H9 (cell line): ENCODE results near the gene MACROD1. TPM values are rescaled to one million over a fixed set of nuclear protein-coding genes. Genes with fewer than 3 reads are reported as not detected.

ENCODE experiments used
- DNase-seq: peaks from one replicate; pipeline ENCODE4 v3.0.0-alpha.2; 2017
- H2AFZ ChIP-seq: one replicate; pipeline ENCODE4 v1.6.1; 2013; ENCODE audit warnings: mild to moderate bottlenecking, low read length, control low read depth, moderate library complexity
- H2AK5ac ChIP-seq: 2 replicates; pipeline ENCODE4 v1.6.1; 2013; ENCODE audit warnings: low read length, control low read depth, mixed read lengths; ENCODE audit not compliant: insufficient read length
- H2BK120ac ChIP-seq: one replicate; pipeline ENCODE4 v1.6.1; 2013; ENCODE audit warnings: low read depth, mild to moderate bottlenecking, low read length, control low read depth, inconsistent platforms; ENCODE audit not compliant: poor library complexity, severe bottlenecking
- H2BK12ac ChIP-seq: 2 replicates; pipeline ENCODE4 v1.6.1; 2013; ENCODE audit warnings: low read length, control low read depth, mixed read lengths, low read depth; ENCODE audit not compliant: insufficient read length
- H2BK15ac ChIP-seq: 2 replicates; pipeline ENCODE4 v1.6.1; 2013; ENCODE audit warnings: low read depth, low read length, control low read depth
- H2BK20ac ChIP-seq: one replicate; pipeline ENCODE4 v1.6.1; 2013; ENCODE audit warnings: low read depth, mild to moderate bottlenecking, low read length, control low read depth, inconsistent platforms; ENCODE audit not compliant: poor library complexity, severe bottlenecking
- H2BK5ac ChIP-seq: 2 replicates; pipeline ENCODE4 v1.6.1; 2013; ENCODE audit warnings: low read length, control low read depth, mixed read lengths; ENCODE audit not compliant: insufficient read length
- H3K14ac ChIP-seq: 2 replicates; pipeline ENCODE4 v1.6.1; 2013; ENCODE audit warnings: low read length, control low read depth; ENCODE audit not compliant: insufficient read depth
- H3K18ac ChIP-seq: 2 replicates; pipeline ENCODE4 v1.6.1; 2013; ENCODE audit warnings: low read depth, mild to moderate bottlenecking, mixed read lengths, low read length, control low read depth; ENCODE audit not compliant: insufficient read length
- H3K23ac ChIP-seq: 2 replicates; pipeline ENCODE4 v1.6.1; 2013; ENCODE audit warnings: low read length, control low read depth, mixed read lengths, low read depth; ENCODE audit not compliant: insufficient read length
- H3K23me2 ChIP-seq: 2 replicates; pipeline ENCODE4 v1.6.1; 2013; ENCODE audit warnings: low read depth, mild to moderate bottlenecking, mixed read lengths, low read length, control low read depth; ENCODE audit not compliant: insufficient read length, poor library complexity, severe bottlenecking
- H3K27ac ChIP-seq: 2 replicates; pipeline ENCODE4 v1.5.1; 2013; ENCODE audit warnings: low read length, control low read depth, mixed read lengths, low read depth; ENCODE audit not compliant: insufficient read length
- H3K27me3 ChIP-seq: 2 replicates; pipeline ENCODE4 v1.6.1; 2013; ENCODE audit warnings: low read length, control low read depth, inconsistent platforms; ENCODE audit not compliant: insufficient read depth
- H3K4ac ChIP-seq: 2 replicates; pipeline ENCODE4 v1.6.1; 2013; ENCODE audit warnings: low read depth, mild to moderate bottlenecking, control low read depth, inconsistent platforms, low read length, moderate library complexity
- H3K4me1 ChIP-seq: 2 replicates; pipeline ENCODE4 v1.6.1; 2013; ENCODE audit warnings: low read length, control low read depth, inconsistent platforms; ENCODE audit not compliant: insufficient read depth
- H3K4me2 ChIP-seq: 2 replicates; pipeline ENCODE4 v1.6.1; 2013; ENCODE audit warnings: low read length, control low read depth, mixed read lengths; ENCODE audit not compliant: insufficient read length, insufficient read depth
- H3K56ac ChIP-seq: 2 replicates; pipeline ENCODE4 v1.6.1; 2013; ENCODE audit warnings: low read depth, mild to moderate bottlenecking, mixed read lengths, low read length, control low read depth; ENCODE audit not compliant: insufficient read length
- H3K79me1 ChIP-seq: 2 replicates; pipeline ENCODE4 v1.6.1; 2013; ENCODE audit warnings: low read depth, mild to moderate bottlenecking, moderate library complexity, low read length, control low read depth, inconsistent platforms; ENCODE audit not compliant: insufficient read depth, poor library complexity, severe bottlenecking
- H3K79me2 ChIP-seq: 2 replicates; pipeline ENCODE4 v1.6.1; 2013; ENCODE audit warnings: low read length, control low read depth, inconsistent platforms; ENCODE audit not compliant: insufficient read depth
- H3K9ac ChIP-seq: 2 replicates; pipeline ENCODE4 v1.6.1; 2013; ENCODE audit warnings: low read length, control low read depth, mixed read lengths; ENCODE audit not compliant: insufficient read length; ENCODE audit errors: extremely low read depth
- H3K9me3 ChIP-seq: one replicate; pipeline ENCODE4 v1.6.1; 2013; ENCODE audit warnings: low read depth, low read length, inconsistent platforms; ENCODE audit not compliant: control insufficient read depth
- H3T11ph ChIP-seq: one replicate; pipeline ENCODE4 v1.6.1; 2013; ENCODE audit warnings: mild to moderate bottlenecking, low read length, control low read depth, inconsistent platforms
- H4K20me1 ChIP-seq: one replicate; pipeline ENCODE4 v1.6.1; 2013; ENCODE audit not compliant: control insufficient read depth, insufficient read length, insufficient read depth
- H4K5ac ChIP-seq: 2 replicates; pipeline ENCODE4 v1.6.1; 2013; ENCODE audit warnings: low read depth, mild to moderate bottlenecking, mixed read lengths, low read length, control low read depth; ENCODE audit not compliant: insufficient read length
- H4K8ac ChIP-seq: replicated peaks from 2 replicates; pipeline ENCODE4 v1.6.1; 2013; ENCODE audit warnings: low read length, control low read depth, mixed read lengths, low read depth; ENCODE audit not compliant: insufficient read length
- H4K91ac ChIP-seq: 2 replicates; pipeline ENCODE4 v1.6.1; 2013; ENCODE audit warnings: low read depth, mild to moderate bottlenecking, moderate library complexity, mixed read lengths, low read length, control low read depth; ENCODE audit not compliant: insufficient read length
- H3K27ac Mint-ChIP-seq, 3 experiments: 2 replicates in 2 of 3; 3 replicates in 1 of 3; pipeline ENCODE4 v1.8.0; 2020 to 2021; ENCODE audit warnings: mixed read lengths in 3 of 3, mild to moderate bottlenecking in 1 of 3, moderate library complexity in 1 of 3
- H3K27me3 Mint-ChIP-seq: 2 replicates; pipeline ENCODE4 v1.8.0; 2021; ENCODE audit warnings: low read depth, mild to moderate bottlenecking, moderate library complexity, mixed read lengths
- H3K36me3 Mint-ChIP-seq, 3 experiments: 2 replicates in 2 of 3; 3 replicates in 1 of 3; pipeline ENCODE4 v1.8.0; 2020 to 2021; ENCODE audit warnings: low read depth in 3 of 3, mixed read lengths in 3 of 3; ENCODE audit not compliant: insufficient read depth in 1 of 3
- H3K4me1 Mint-ChIP-seq, 2 experiments: 2 replicates each; pipeline ENCODE4 v1.8.0; 2020; ENCODE audit warnings: mixed read lengths in 2 of 2
- H3K4me3 Mint-ChIP-seq, 2 experiments: 2 replicates in 1 of 2; 3 replicates in 1 of 2; pipeline ENCODE4 v1.8.0; 2020 to 2021; ENCODE audit warnings: mild to moderate bottlenecking in 2 of 2, mixed read lengths in 2 of 2, moderate library complexity in 1 of 2
- H3K9me3 Mint-ChIP-seq, 2 experiments: 2 replicates in 1 of 2; 3 replicates in 1 of 2; pipeline ENCODE4 v1.8.0; 2020; ENCODE audit warnings: mild to moderate bottlenecking in 2 of 2, mixed read lengths in 2 of 2, moderate library complexity in 1 of 2
- CTCF ChIP-seq: fragments of 200-600 bp; sonication (generic); conservative IDR thresholded peaks from 3 replicates; pipeline ENCODE4 v1.8.0; 2021; ENCODE audit warnings: antibody characterized with exemption, mild to moderate bottlenecking
- WGBS: extraction: QIAGEN DNeasy Blood & Tissue Kit; methylation state at CpG from one replicate; pipeline ENCODE4 v1.1.7; 2013; ENCODE audit warnings: missing lambda C conversion rate, low lambda C conversion rate, mixed read lengths; ENCODE audit not compliant: insufficient read length; ENCODE audit errors: extremely low coverage; 5-methylcytosine and 5-hydroxymethylcytosine counted together
- total RNA-seq: library from RNA; stranded (reverse); gene quantifications from 2 replicates; pipeline ENCODE4 v1.2.1, GENCODE V29; 2021

Gene MACROD1
- total RNA-seq, 1 experiment from 2014 or later: 21.2 TPM

DNA sequence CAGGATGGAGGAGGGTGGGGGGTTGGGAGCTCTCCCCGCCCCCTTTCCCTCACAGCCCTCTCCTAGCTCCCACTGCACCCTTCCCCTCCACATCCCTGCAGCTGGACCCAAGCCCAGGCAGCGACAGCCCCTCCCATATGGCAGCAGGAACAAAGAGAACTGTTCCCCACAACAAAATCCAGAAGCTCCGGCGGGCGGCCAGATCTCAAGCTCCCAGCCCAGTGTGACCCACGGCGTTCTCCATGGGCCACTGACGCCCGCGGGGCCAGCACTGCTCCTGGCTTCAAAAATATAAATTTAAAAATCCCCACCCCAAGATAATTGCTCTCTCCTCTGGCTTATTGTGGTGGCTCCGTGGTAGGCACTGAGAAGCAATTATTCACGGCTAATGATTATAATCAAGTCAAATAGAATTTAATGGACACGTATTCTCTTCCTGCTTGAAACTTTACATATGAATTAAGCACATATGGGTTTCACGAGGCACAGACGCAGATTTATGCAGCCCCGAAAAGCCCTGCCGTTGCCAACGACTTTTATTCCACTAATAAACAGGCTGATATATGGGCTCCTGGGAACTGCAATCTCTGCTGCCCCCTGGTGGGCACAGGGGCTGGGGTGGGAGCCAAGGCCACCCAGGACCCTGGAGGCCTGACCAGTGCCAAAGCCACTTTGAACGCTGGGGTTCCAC lies 17.5 kb downstream of the MACROD1 start:
- H2AFZ ChIP-seq: no peak overlapping the region
- no peak overlapping the region for H3K4ac ChIP-seq
- no peak overlapping the region for H4K5ac ChIP-seq
- Mint-ChIP-seq H3K27me3 (peaks cover 5% of the 10 kb centered on the region), H3K27ac (peak overlapping the region in 2 of 3 experiments; percentile 48 to 52; a peak in 2 of 7 replicates), H3K9me3 (no peaks in the 10 kb centered on the region; a peak in 1 of 5 replicates), H3K4me1 (peaks cover 7 to 18% of the 10 kb centered on the region in 2 experiments), H3K4me3 (peak overlapping the region in 1 of 2 experiments; percentile 59; a peak in 3 of 5 replicates), H3K36me3 (no peaks in the 10 kb centered on the region; a peak in 1 of 7 replicates)
- H2AK5ac ChIP-seq: no peak overlapping the region
- H4K91ac ChIP-seq: no peak overlapping the region
- no peak overlapping the region for H3K4me2 ChIP-seq
- no peak overlapping the region for H3K14ac ChIP-seq
- no peaks in the 10 kb centered on the region for H3K79me1 ChIP-seq
- H3K9ac ChIP-seq: no peak overlapping the region
- no peak overlapping the region for H3K18ac ChIP-seq
- TF ChIP-seq CTCF: peak; percentile 96
- no peak overlapping the region for H3K56ac ChIP-seq
- H3K27me3 ChIP-seq: no peaks in the 10 kb centered on the region
- no peak overlapping the region for H2BK5ac ChIP-seq
- H3K27ac ChIP-seq: no peak overlapping the region
- H4K8ac ChIP-seq: no peak overlapping the region
- no peak overlapping the region for H2BK20ac ChIP-seq
- H3K79me2 ChIP-seq: no peaks in the 10 kb centered on the region
- H3K4me1 ChIP-seq: no peaks in the 10 kb centered on the region
- no peak overlapping the region for H2BK120ac ChIP-seq
- DNase-seq: peak; percentile 76
- no CpG with 5 or more reads among the region's 19 CpGs for WGBS
- H3K23ac ChIP-seq: no peak overlapping the region
- H2BK12ac ChIP-seq: no peak overlapping the region
- H3K9me3 ChIP-seq: no peaks in the 10 kb centered on the region
- no peak overlapping the region for H3T11ph ChIP-seq
- H4K20me1 ChIP-seq: peaks cover 2% of the 10 kb centered on the region
- no peaks in the 10 kb centered on the region for H3K23me2 ChIP-seq
- no peak overlapping the region for H2BK15ac ChIP-seq
